ENCODE data around the gene SSBP3.
"Not testable (repeated sequence)": the region's sequence is repeated elsewhere in the genome, so short reads cannot be mapped to it uniquely, and the experiment has no call there.

The SSBP3 gene

GRCh38 chr1:54347261-54347954, 58.8 kb downstream of the SSBP3 start:
- no peak for DNase-seq (ENCODE audit: low read depth)
- no peak for TF ChIP-seq CTCF (IDR thresholded peaks at IDR 0.05; ENCODE audit: control insufficient read depth, extremely low read depth, insufficient read depth)
- no peak overlapping the region for H3K4me3 ChIP-seq (ENCODE audit: low read depth, low read length)

GRCh38 chr1:54345548-54345947, 60.6 kb downstream of the SSBP3 start:
- DNase-seq (ENCODE audit: low read depth); H3K4me3 ChIP-seq (ENCODE audit: low read depth, low read length): not testable (repeated sequence)

GRCh38 chr1:54345116-54345515, 61.1 kb downstream of the SSBP3 start:
- no peak for TF ChIP-seq CTCF (IDR thresholded peaks at IDR 0.05; ENCODE audit: control insufficient read depth, extremely low read depth, insufficient read depth)
- DNase-seq (ENCODE audit: low read depth) = peak; percentile 50
- H3K4me3 ChIP-seq (ENCODE audit: low read depth, low read length) = no peak overlapping the region

- DNase-seq (ENCODE audit: low read depth) = no peak
- TF ChIP-seq CTCF (IDR thresholded peaks at IDR 0.05; ENCODE audit: control insufficient read depth, extremely low read depth, insufficient read depth) = no peak
- H3K4me3 ChIP-seq (ENCODE audit: low read depth, low read length) = no peak overlapping the region
Observed at GRCh38 chr1:54342742-54343687, 63.2 kb downstream of the SSBP3 start.

- no peak overlapping the region for H3K4me3 ChIP-seq (ENCODE audit: low read depth, low read length)
- no peak for TF ChIP-seq CTCF (IDR thresholded peaks at IDR 0.05; ENCODE audit: control insufficient read depth, extremely low read depth, insufficient read depth)
Observed at GRCh38 chr1:54342288-54342687, 63.9 kb downstream of the SSBP3 start.

GRCh38 chr1:54341763-54342162, 64.4 kb downstream of the SSBP3 start:
- DNase-seq (ENCODE audit: low read depth) = no peak
- no peak overlapping the region for H3K4me3 ChIP-seq (ENCODE audit: low read depth, low read length)
- no peak for TF ChIP-seq CTCF (IDR thresholded peaks at IDR 0.05; ENCODE audit: control insufficient read depth, extremely low read depth, insufficient read depth)

More at GRCh38 chr1:54342288-54342687, 63.9 kb downstream of the SSBP3 start:
- no peak for DNase-seq (ENCODE audit: low read depth)

- no peak overlapping the region for H3K4me3 ChIP-seq (ENCODE audit: low read depth, low read length)
- DNase-seq (ENCODE audit: low read depth) = no peak
- TF ChIP-seq CTCF (IDR thresholded peaks at IDR 0.05; ENCODE audit: control insufficient read depth, extremely low read depth, insufficient read depth) = no peak
Observed at GRCh38 chr1:54340878-54341277, 65.3 kb downstream of the SSBP3 start.
